ENCODE measurements around the gene APBA1. TPM values are rescaled to one million over a fixed set of nuclear protein-coding genes. Genes with fewer than 3 reads are reported as not detected.

The APBA1 gene
- 0.75 TPM for total RNA-seq (2013)
- 1 to 10 TPM in 1 of 3 donors, not detected in 2; 1.6 TPM for polyA plus RNA-seq
- 0.83 and 0.88 TPM in 2 replicates for polyA minus RNA-seq
- 0.25 to 6.3 (median 2.3) reads per million in 11 experiments for total RNA-seq

DNA sequence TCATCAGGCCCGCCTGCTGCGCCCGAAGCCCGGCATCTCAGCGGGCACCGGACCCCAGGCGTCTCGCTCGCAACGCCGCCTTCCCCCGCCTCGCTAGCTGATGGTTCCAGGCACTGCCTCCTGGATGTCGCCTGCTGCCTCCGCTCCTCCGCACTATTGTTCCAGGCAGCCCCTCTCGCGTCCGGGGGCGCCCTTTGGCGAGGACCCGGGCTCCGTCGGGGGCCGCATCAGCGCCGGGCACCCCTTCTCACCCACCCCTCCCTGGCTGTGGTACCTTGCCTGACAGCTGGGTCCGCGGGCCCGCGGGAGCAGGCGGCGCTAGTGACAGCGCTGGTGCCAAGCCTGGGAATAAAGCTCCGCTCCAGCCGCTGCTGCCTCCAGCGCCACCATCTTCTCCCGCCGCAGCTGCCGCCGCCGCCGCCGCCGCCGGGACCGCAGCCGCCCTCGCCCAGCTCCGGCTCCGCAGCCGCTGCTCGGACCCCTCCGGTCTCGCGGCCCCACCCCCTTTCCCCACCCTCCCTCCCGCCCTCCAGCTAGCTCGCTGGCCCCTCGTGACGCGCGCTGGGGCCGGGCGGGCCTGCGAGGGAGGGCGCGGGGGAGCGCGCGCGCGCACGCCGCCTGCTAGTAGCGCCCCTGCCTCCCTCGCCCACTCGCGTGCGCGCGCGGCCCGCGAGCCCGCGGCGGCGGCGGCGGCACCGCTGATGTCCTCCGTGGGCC, at the start of gene APBA1:
APBA1 (minus strand) TSS at position 493 of the 717 bp plus-strand sequence.
- peak within 1 kb of the TSS; percentile 41 for H3K9ac ChIP-seq (ENCODE audit: insufficient read depth, low read length, poor library complexity, severe bottlenecking)
- Mint-ChIP-seq H3K36me3 (no peaks in the 10 kb centered on the region), H3K9me3 (peaks cover 0 to 3% (median 0%) of the 10 kb centered on the region in 7 donors), H3K27me3 (ENCODE audit: low read depth in 3 of 3) (peaks cover 23 to 32% (median 28%) of the 10 kb centered on the region in 3 donors), H3K4me1 (peaks cover 18% of the 10 kb centered on the region), H3K4me3 (peak within 1 kb of the TSS; percentile 86 to 88), H3K27ac (peak within 1 kb of the TSS in 4 of 7 donors; percentile 12 to 54 (median 28))
- DNase-seq, result peak; percentile 10 to 20 (median 19)
- peak within 1 kb of the TSS; percentile 97 for H3K4me2 ChIP-seq (replicated peaks; ENCODE audit: extremely low read depth, low read length, poor library complexity, severe bottlenecking)
- WGBS (ENCODE audit: insufficient coverage), result under 1% methylated on average over 76 of the region's 92 CpGs
- peaks cover 2 to 22% of the 10 kb centered on the region in 2 donors for H3K27me3 ChIP-seq (ENCODE audit: control insufficient read depth in 2 of 2, insufficient read depth in 2 of 2, low read length in 2 of 2)
- H3K36me3 ChIP-seq (replicated peaks in 1 of 2; ENCODE audit: control insufficient read depth in 1 of 2, insufficient read depth in 2 of 2, low read length in 2 of 2), result no peaks in the 10 kb centered on the region
- intact Hi-C loops (cut with micrococcal nuclease), result loop anchor here in 1 of 2 donors (10.0 kb wide), 1 partner anchor 203 kb away; no protein-coding TSS in a partner anchor
- peak within 1 kb of the TSS; percentile 92 for H2AFZ ChIP-seq (ENCODE audit: insufficient read depth, low read depth, low read length, poor library complexity, severe bottlenecking)
- TF ChIP-seq, protein P1, sequence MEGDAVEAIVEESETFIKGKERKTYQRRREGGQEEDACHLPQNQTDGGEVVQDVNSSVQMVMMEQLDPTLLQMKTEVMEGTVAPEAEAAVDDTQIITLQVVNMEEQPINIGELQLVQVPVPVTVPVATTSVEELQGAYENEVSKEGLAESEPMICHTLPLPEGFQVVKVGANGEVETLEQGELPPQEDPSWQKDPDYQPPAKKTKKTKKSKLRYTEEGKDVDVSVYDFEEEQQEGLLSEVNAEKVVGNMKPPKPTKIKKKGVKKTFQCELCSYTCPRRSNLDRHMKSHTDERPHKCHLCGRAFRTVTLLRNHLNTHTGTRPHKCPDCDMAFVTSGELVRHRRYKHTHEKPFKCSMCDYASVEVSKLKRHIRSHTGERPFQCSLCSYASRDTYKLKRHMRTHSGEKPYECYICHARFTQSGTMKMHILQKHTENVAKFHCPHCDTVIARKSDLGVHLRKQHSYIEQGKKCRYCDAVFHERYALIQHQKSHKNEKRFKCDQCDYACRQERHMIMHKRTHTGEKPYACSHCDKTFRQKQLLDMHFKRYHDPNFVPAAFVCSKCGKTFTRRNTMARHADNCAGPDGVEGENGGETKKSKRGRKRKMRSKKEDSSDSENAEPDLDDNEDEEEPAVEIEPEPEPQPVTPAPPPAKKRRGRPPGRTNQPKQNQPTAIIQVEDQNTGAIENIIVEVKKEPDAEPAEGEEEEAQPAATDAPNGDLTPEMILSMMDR (IDR thresholded peaks at IDR 0.05), result no peak
- H4K20me1 ChIP-seq (ENCODE audit: insufficient read depth, low read length), result no peaks in the 10 kb centered on the region
- no peaks in the 10 kb centered on the region for H3K9me3 ChIP-seq (replicated peaks in 1 of 2; ENCODE audit: control insufficient read depth in 1 of 2, insufficient read depth in 1 of 2, low read length in 2 of 2)
- H3K4me3 ChIP-seq (replicated peaks in 1 of 3; ENCODE audit: low read depth in 2 of 3, low read length in 3 of 3), result peak within 1 kb of the TSS; percentile 78 to 92 (median 84)
- no peaks in the 10 kb centered on the region for H3K79me2 ChIP-seq (ENCODE audit: insufficient read depth, low read length)
- peaks cover 14 to 21% of the 10 kb centered on the region in 2 donors for H3K4me1 ChIP-seq (ENCODE audit: control insufficient read depth in 1 of 2, insufficient read depth in 2 of 2, low read length in 2 of 2)
- no peak within 1 kb of the TSS for H3K27ac ChIP-seq (ENCODE audit: low read depth in 1 of 2, low read length in 2 of 2)

DNA sequence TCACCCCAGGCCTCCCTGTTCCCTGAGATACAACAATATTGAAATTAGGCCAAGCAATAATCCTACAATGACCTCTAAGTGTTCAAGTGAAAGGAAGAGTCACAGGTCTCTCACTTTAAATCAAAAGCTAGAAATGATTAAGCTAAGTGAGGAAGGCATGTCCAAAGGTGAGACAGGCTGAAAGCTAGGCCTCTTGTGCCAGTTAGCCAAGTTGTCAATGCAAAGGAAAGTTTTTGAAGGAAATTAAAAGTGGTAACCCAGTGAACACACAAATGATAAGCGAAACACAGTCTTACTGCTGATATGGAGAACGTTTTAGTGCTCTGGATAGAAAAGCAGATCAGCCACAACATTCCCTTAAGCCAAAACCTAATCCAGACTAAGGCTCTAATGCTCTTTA, 47.8 kb upstream of the APBA1 start:
- H3K4me3 ChIP-seq (replicated peaks in 1 of 3; ENCODE audit: low read depth in 2 of 3, low read length in 3 of 3), result no peak overlapping the region
- intact Hi-C loops (cut with micrococcal nuclease), result no loop called here
- no peak overlapping the region for H3K4me2 ChIP-seq (replicated peaks; ENCODE audit: extremely low read depth, low read length, poor library complexity, severe bottlenecking)
- no peak for DNase-seq
- WGBS (ENCODE audit: insufficient coverage), result no CpG with 5 or more reads among the region's 2 CpGs
- no peak overlapping the region for H3K9ac ChIP-seq (ENCODE audit: insufficient read depth, low read length, poor library complexity, severe bottlenecking)
- H3K4me3 Mint-ChIP-seq, result no peak overlapping the region
- no peaks in the 10 kb centered on the region for H4K20me1 ChIP-seq (ENCODE audit: insufficient read depth, low read length)
- H3K27me3 ChIP-seq (ENCODE audit: control insufficient read depth in 2 of 2, insufficient read depth in 2 of 2, low read length in 2 of 2), result no peaks in the 10 kb centered on the region
- peaks cover 65 to 72% of the 10 kb centered on the region in 2 donors for H3K36me3 Mint-ChIP-seq
- peaks cover 48 to 95% of the 10 kb centered on the region in 2 donors for H3K36me3 ChIP-seq (replicated peaks in 1 of 2; ENCODE audit: control insufficient read depth in 1 of 2, insufficient read depth in 2 of 2, low read length in 2 of 2)
- TF ChIP-seq, protein P1 (IDR thresholded peaks at IDR 0.05), result no peak
- H3K27ac ChIP-seq (ENCODE audit: low read depth in 1 of 2, low read length in 2 of 2), result no peak overlapping the region
- H3K27me3 Mint-ChIP-seq (ENCODE audit: low read depth in 3 of 3), result no peaks in the 10 kb centered on the region
- no peaks in the 10 kb centered on the region for H3K4me1 ChIP-seq (ENCODE audit: control insufficient read depth in 1 of 2, insufficient read depth in 2 of 2, low read length in 2 of 2)
- H3K79me2 ChIP-seq (ENCODE audit: insufficient read depth, low read length), result no peaks in the 10 kb centered on the region
- H2AFZ ChIP-seq (ENCODE audit: insufficient read depth, low read depth, low read length, poor library complexity, severe bottlenecking), result no peak overlapping the region
- H3K9me3 ChIP-seq (replicated peaks in 1 of 2; ENCODE audit: control insufficient read depth in 1 of 2, insufficient read depth in 1 of 2, low read length in 2 of 2), result no peaks in the 10 kb centered on the region
- H3K4me1 Mint-ChIP-seq, result no peaks in the 10 kb centered on the region
- H3K27ac Mint-ChIP-seq, result no peak overlapping the region
- no peaks in the 10 kb centered on the region for H3K9me3 Mint-ChIP-seq
